Fibroblast of skin of abdomen (primary cell): ENCODE data around the gene STAT4.

ENCODE experiments used
- DNase-seq: peaks from one replicate; pipeline ENCODE4 v3.0.0-alpha.2; 2013

The STAT4 gene

DNA sequence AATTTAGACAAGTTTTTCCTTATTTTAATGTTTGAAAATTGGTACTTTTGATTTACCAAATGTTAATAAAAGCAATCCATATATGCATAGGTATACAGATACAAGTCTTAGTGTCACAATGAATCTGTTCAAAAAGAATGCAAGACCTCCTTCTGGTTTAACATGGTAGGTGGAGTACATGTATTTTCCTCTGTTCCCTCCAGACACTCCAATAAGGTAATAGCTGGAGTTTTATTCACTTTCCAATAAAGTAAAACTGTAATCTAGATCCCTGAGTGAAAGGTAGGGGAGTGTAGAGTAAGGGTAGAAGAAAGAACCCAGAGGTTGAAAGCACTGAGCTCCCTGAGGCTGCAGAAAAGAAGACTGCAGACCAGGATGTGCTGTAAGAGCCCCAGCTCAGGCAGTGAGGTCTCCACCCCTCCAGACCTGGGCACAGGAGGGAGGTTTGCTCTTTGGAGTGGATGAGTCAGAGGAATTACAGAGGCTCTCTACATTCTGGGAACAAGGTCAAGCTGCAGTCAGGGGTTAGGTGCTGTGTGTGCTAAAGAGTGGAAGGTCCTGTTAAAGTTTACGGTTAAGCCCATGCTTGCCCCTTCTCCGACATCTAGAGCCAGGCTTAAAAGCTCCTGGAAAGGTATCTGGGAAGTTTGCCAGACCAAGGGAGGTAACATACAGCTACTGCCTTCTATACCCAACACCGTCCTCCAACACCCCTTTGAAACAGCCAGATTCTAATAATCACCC lies 109.2 kb downstream of the STAT4 start:
- DNase-seq, result no peak

DNA sequence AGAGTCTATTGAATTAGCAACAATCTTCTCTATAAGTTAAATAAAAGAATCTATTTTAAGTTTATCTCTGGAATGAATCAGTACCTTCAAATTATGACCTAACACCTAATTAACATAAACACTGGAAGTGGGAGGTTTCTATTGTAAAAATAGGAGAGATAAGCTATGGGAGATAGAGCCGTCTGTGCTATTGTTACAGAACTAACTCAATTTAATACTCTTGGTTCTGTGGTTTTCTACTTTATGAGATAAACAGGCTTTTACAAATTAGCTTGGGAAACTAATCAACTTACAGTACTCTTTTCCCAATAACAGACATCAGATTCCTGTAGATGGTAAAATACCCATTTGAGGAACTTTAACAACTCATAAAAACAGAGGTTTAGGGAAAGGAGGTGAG lies 111.2 kb downstream of the STAT4 start:
- no peak for DNase-seq

DNA sequence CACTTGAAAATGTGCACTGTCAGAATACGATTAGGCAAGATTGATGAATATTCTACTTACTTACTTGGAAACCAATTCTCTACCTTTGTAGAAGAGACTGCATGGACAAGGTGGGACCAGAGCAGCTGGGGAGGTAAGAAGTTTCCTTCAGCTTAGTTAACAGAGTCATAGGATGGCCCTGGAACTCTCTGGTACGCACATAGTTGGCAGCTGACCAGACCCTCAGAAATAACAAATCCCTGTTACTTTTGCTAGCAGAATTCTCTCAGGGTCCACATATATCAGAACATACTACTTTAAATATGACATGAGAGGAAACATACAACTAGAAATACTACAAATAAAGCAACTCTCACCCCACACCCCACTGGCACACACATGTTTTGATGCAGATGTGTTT lies 112.1 kb downstream of the STAT4 start:
- DNase-seq, result peak; percentile 22

DNA sequence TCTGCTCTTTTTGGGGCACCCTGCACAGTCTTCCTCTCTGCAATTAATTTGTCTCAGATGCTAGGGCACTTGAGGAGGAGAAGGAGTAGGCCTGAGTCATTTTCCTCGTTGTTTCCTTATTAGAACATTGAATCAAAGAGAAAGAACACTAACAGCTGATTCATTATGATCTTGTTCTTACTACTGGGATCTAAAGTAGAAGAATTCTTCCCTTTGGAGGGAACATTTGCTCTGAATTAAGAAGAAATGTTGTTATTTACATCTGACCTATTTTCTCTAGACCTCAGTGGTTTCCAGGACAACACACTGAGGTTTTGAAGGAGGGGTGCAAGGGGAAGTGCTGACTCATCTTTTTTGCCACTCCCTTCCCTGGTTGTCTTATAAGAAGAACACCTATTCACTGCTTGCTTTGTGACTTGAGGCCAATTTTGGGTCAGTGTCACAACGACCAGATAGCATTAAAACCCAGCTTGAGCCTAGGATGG lies 112.5 kb downstream of the STAT4 start:
- DNase-seq, result peak; percentile 80

DNA sequence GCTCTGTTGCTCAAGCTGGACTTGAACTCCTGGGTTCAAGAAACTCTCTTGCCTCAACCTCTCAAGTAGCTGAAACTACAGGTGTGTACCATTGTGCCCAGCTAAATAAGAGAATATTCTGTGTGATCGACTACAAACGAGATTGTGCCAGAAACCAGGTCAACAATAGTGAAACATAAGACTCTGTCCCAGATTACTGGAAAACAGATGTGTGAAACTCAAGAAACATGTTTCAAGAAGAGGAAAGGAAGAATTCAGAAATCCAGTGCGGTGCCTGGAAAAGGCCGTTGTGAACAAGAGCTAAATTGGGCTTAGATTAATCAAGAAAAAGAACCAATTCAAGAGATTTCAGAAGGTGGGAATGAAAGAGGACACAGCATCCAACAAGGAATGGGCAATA lies 113.4 kb downstream of the STAT4 start:
- DNase-seq, result no peak

DNA sequence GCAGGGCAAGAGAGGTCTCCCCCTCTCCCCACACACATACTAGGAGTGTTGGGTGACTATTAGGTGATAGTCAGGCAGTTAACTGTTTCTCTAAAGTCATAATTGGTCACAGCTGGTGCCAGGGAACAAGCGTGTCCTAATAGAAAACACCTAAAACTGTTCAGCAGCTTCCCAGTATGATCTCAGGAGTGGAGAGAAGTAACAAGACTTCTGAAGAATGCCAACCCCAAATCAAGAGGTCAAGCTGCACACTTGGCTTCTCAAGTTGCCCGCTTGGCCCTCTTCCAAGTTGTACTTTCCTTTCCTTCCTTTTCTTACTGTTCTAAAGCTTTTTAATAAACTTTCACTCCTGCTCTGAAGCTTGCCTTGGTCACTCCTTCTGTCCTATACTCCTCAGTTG lies 114.4 kb downstream of the STAT4 start:
- DNase-seq, result no peak

DNA sequence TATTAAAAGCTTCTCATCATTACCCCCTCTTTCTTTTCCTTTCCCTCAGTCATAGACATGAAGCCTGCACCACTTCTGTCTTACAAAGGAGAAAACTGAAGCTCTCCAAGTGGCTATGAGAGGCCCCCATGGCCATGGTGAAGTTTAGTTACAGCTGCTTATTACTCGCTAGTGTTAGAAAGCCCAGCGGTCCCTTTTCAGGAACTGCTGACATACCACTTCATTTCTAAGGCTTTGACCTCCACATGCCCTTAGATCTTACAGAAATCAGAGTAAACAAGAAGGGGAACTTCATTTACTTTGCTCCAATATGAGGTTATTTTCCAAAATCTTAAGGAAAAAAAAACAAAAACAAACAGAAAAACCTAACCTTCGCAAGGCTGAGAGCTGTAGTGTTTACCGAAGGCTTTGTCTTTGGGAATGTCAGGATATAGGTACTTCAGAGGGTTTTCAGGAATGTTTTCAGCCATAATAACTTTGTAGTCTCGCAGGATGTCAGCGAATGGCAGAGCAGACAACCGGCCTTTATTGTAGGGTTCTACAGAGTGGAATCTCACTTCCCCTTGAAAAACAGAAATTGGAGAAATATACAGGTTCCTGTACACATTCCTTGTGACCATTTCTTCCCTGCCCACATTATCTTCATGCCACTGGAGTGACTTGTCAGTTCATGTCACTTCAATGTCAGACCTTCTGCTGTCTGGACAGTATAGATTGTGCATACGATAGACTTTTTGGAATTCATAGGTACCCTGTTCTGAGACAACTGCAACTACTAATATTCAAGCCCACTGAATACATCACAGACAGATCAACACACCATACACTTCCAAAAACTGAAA lies 118.0 kb downstream of the STAT4 start:
- DNase-seq, result no peak

DNA sequence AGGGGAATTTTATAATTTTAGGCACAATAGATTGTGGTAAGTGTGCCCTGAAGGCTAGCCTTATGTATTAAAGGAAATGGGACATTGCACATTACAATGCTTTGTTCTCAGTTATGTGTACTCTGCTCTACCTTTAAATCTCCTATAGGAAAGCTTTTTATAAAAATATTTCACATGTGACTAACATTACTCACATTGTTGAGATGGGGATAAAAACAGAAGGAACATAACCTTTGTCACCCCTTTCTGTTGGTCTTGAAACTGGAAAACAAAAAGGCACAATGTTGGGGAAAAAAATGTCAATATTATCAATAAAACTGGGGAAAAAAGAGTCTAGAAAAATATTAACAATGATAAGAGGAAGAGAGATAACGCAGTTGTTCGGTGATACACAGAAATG lies 119.5 kb downstream of the STAT4 start:
- no peak for DNase-seq

DNA sequence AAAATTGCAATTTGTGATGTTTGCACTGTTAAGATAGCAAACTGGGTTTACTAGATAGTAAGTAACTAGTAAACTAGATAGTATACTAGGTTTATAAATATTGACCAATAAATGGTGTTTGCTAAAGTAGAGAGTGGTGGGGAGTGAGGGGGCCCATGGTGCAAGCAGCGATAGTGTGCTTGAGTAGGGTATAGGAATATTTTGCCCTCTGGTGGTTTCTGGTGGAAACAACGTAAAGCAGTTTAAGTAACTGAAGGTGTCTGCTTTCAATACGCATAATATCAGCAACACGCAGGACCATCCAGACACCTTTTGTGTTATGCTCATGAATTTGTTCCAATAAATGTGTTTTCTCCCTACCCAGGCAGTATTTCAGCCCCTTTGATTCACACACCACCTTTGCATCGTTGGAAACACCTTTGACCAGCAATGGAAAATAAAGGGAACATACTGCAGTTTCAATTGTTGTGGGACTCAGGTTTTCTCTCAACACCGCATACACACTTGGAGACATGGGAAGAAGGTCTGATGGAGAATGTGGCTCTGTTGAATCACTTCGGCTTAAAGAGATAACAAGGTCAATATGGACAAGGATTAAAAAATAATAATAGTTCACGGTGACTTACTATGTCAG lies 120.2 kb downstream of the STAT4 start:
- DNase-seq, result peak; percentile 46

DNA sequence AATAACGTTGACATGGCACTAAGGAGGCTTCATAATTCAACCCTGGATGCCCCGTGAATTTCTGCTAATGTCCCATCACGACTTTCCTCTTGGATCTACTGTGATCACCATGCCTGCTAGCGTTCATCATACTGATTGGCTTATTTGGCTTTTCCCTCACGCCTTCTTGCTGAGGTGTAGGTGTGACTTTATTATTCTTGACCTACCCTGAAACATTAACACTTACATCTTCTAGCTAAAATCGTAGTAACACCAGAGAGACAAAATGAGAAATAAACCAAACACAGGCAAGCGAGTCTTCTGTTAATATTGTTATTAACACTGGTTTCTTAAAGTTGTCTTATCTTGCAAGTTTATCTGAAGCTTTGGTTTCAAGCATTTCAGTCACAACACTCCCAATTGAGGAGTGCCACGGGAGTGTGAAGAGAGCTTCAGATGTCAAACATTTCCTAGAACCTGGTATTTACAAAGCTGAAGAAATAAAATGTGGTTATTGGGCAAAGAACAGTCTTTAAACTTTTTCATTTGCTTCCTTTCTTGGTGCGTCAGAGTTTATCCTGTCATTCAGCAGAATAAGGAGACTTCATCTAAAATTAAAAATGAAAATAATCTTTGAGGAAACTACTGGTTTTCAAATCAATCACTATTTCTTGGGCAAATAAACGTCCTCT lies 121.4 kb downstream of the STAT4 start:
- DNase-seq, result no peak

DNA sequence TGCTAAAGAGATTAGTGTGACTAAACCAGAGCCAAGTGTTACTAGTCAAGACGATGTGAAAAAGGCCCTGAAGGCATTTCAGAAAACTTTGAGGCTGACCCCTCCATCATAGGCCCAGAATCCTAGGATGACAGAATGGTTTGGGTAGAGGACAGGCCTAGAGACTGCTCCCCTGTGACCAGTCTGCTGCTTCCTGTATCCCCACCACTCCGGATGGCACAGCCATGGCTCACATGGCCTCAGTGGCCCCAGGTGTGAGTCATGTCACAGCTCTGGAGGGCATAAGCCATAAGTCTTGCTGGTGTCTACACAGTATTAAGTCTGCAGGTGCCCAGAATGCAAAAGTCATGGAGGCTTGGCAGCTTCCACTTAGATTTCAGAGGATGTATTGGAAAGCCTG lies 124.4 kb downstream of the STAT4 start:
- DNase-seq, result no peak

DNA sequence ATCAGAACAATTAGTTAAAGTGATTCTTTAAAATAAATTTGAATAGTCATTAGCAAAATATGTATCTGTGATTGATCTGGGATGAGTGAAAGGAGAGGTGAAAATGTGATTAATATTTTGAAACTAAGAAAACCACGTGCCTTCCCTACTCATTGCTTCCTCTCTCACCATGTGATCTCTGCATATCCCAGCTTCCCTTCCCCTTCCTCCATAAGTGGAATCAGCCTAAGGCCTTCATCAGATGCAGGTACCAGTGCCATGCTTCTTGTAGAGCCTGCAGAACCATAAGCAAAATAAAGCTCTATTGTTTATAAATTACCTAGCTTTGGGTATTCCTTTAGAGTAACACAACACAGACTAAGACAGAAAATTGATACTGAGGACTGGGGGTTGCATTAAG lies 125.7 kb downstream of the STAT4 start:
- DNase-seq, result no peak

DNA sequence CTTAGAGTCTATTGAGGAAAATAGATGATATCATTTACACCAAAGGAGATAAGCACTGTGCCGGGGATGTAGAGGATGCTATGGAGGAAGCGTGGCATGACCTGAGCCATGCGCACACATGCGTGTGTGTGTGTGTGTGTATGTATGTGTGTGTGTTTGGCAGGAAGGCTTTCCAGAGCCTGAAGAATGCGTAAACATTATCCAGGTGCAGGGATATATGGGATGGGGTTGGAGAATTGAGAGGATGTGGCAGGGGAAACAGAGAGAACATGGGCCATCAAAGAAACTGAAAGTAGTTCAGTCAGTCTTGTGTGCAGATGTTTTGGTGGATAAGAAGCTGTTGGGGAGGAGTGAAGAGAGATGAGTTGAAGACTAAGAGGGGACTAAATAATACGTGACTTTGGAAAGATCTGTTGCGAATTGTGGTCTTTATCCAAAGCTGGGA lies 127.5 kb downstream of the STAT4 start:
- DNase-seq, result no peak

DNA sequence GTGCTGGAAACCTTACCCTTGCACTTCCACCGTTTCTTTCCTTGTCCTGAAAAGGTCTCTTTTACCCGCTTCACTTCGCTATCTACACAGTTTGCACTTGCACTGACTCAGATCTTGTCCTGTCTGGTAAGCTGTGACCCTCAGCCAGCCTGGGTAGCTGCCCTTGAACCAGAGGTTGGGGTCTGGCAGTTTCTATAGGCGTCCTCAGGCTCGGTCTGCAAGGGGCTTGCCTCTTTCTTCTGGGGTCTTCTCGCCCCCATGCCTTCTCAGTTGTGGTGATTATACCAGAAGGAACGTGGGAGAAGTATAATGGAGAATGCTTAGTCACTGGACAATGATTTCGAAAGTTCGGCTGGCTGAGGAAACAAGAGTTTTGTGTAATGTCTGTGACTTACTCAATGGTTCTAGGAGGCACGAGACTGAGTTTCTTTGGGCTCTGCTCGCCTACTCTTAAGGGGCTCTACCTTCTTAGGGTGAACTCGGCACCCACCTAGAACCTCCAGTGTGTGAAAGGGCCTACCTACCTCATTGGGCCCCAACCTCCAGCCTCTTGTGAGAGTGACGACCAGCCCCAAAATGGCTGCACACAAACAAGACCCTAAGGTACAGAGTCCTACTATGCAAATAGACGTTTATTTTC lies 129.9 kb downstream of the STAT4 start:
- peak; percentile 82 for DNase-seq

DNA sequence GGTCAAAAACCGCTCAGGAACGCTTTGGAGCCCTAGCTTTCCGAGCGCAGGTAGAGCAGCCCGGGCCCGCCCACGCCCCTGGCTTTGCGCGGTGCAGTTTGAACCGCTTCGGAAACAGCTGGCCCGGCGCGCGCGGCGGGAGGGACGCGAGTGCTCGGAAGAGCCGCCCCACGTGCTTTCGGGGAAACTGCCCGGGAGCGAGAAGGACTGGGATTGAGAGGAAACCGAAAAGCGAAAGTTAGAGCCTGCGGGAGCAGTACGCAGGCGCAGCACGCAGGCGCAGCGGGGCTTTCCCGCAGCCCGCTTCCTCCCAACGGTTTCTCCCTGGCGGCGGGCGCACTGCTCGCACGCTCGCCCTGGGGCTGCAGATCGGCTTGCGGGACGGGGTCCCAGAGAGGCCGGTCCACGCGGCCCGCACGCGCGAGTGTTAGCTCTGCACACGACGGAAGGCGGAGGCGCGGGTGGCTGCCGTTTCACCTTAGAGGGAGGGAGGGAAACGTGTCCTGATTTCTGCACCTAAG lies 130.5 kb downstream of the STAT4 start:
- DNase-seq, result peak; percentile 96

DNA sequence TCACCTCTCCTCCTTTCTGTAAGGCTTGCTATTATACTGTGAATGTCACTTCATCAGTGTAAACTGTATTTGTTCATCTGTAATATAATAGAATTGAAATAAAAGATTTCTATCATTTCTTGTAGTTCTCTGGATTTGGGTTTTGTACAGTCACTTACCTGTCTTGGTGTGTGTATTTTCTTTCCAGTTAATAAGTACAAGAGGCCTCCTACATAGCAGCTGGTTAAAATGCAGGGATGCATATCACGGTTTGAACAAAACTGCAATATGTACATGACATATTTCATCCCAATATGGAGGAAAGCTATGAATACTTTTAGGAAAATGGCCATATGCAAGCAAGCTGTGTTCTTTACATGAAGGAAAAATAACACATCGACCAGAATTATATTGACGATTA lies 131.4 kb downstream of the STAT4 start:
- DNase-seq, result no peak

DNA sequence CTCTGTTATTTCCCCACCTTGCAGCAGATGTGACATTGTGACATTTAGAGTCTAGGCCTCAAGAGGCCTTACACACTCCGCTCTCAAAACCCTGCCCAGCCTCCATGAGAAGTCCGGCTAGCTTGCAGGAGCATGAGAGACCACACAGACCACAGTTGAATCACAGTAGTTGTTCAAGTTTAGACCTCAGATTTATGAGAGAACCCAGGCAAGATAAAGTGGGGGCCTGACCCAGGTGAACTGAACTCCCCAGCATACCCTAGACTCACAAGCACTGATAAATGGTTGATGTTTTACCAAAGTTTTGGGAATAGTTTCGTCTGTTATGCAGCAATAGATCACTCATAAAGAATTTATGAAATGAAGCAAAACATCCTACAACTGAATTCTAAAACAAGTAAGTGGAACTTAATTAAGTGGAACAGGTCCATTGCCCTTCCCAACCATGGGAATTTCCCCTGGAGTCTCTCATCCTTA lies 132.1 kb downstream of the STAT4 start:
- DNase-seq, result no peak

DNA sequence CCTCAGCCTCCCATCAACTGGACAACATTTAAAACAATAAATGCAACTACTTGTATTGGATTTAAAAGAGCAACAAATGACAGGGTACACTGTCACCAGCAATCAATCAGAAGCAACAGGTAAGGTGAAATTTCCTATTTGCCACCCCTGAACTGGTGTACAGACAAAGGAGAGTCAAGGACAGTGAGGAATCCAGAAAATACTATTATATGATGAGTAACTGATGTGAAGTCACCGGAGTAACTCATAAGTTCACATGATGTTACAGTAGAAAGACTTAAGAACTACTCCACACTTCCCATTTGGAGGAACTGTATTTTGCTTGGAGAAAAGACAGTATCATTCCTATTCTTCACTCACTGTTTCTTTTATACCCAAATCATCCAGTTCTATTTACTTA lies 132.7 kb downstream of the STAT4 start:
- no peak for DNase-seq

DNA sequence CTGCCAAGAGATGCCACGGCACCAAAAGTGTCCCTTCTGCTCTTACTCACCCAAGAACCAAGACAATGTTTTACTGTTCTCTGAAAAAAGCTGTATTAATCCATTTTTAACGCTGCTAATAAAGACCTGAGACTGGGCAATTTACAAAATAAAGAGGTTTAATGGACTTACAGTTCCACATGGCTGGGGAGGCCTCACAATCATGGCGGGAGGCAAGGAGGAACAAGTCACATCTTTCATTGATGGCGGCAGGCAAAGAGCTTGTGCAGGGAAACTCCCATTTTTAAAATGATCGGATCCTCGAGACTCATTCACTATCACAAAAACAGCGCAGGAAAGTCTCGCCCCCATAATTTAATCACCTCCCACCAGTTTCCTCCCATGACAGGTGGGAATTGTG lies 135.0 kb downstream of the STAT4 start:
- no peak for DNase-seq

DNA sequence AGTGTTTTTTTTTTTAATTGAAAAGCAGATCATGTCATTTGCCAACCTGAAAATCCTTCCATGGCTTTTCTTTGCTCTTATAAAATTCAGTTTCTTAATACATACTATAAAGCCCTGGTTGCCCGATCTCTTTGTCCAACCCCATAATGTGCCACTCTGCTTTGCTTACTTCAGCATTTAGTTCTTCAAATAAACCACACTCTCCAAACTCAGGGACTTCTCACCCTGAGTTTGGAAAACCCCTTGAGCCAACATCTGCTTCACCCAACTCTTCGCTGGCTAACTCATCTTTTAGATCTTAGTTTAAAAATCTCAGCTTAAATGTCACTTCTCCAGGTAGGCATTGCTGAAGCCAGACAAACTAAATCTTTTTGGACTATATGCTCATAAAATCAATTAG lies 135.6 kb downstream of the STAT4 start:
- no peak for DNase-seq

DNA sequence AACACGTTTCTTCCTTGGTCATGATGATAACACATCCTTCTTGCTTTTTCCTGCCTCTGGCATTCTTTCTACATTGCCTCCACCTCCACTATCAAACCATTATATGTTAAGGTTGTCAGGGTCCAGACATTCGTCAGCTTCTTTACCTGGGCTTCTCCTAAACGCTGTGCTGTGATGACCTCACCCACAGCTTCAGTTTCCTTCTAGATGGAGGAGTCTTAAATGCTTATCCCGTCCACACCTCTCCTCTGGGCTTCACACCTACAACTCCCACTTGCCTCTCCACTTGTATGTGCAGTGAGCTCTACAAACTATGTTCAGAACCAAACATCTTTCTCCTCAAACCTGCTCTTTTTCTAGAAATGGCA lies 136.2 kb downstream of the STAT4 start:
- no peak for DNase-seq
